ENCODE data around the gene IGFBP7.

IGFBP7 gene

GRCh38 chr4:57042711-57043169 is 67.4 kb downstream of the IGFBP7 start:
- H3K4me3 ChIP-seq (ENCODE audit: low read depth, low read length), result no peak overlapping the region
- DNase-seq (ENCODE audit: low read depth, low spot score), result peak; percentile 68
- in situ Hi-C loops (cut with HindIII; ENCODE audit: low sequenced_read_pairs), result no loop called here
- TF ChIP-seq, protein P1, sequence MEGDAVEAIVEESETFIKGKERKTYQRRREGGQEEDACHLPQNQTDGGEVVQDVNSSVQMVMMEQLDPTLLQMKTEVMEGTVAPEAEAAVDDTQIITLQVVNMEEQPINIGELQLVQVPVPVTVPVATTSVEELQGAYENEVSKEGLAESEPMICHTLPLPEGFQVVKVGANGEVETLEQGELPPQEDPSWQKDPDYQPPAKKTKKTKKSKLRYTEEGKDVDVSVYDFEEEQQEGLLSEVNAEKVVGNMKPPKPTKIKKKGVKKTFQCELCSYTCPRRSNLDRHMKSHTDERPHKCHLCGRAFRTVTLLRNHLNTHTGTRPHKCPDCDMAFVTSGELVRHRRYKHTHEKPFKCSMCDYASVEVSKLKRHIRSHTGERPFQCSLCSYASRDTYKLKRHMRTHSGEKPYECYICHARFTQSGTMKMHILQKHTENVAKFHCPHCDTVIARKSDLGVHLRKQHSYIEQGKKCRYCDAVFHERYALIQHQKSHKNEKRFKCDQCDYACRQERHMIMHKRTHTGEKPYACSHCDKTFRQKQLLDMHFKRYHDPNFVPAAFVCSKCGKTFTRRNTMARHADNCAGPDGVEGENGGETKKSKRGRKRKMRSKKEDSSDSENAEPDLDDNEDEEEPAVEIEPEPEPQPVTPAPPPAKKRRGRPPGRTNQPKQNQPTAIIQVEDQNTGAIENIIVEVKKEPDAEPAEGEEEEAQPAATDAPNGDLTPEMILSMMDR (IDR thresholded peaks at IDR 0.05; ENCODE audit: low read depth, low read length), result no peak

GRCh38 chr4:57041020-57041419 is 69.2 kb downstream of the IGFBP7 start:
- H3K4me3 ChIP-seq (ENCODE audit: low read depth, low read length), result no peak overlapping the region
- TF ChIP-seq, protein P1 (IDR thresholded peaks at IDR 0.05; ENCODE audit: low read depth, low read length), result no peak
- DNase-seq (ENCODE audit: low read depth, low spot score), result no peak
- in situ Hi-C loops (cut with HindIII; ENCODE audit: low sequenced_read_pairs), result no loop called here

GRCh38 chr4:57040510-57040909 is 69.7 kb downstream of the IGFBP7 start:
- TF ChIP-seq, protein P1 (IDR thresholded peaks at IDR 0.05; ENCODE audit: low read depth, low read length), result no peak
- no peak overlapping the region for H3K4me3 ChIP-seq (ENCODE audit: low read depth, low read length)
- no peak for DNase-seq (ENCODE audit: low read depth, low spot score)
- in situ Hi-C loops (cut with HindIII; ENCODE audit: low sequenced_read_pairs), result no loop called here

DNA sequence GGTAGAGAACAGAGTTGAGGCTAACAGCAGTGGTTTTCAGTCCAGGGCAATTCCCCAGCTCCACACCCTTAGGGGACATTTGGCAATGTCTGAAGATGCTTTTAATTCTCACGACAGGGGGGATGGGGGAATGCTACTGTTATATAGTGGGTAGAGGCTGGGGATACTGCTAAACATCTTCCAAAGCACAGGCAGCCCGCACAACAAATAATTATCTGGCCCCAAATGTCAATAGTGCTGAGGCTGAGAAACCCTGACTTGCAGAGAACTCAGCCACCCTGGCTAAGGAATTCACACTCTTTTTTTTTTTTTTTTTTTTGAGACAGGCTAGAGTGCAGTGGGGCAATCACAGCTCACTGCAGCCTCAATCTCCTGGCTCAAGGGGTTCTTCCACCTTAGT is 70.8 kb downstream of the IGFBP7 start:
- no peak for DNase-seq (ENCODE audit: low read depth, low spot score)
- in situ Hi-C loops (cut with HindIII; ENCODE audit: low sequenced_read_pairs), result no loop called here
- TF ChIP-seq, protein P1 (IDR thresholded peaks at IDR 0.05; ENCODE audit: low read depth, low read length), result no peak
- H3K4me3 ChIP-seq (ENCODE audit: low read depth, low read length), result no peak overlapping the region

- H3K4me3 ChIP-seq (ENCODE audit: low read depth, low read length), result no peak overlapping the region
- DNase-seq (ENCODE audit: low read depth, low spot score), result peak; percentile 54
- TF ChIP-seq, protein P1 (IDR thresholded peaks at IDR 0.05; ENCODE audit: low read depth, low read length), result peak; percentile 96
- in situ Hi-C loops (cut with HindIII; ENCODE audit: low sequenced_read_pairs), result no loop called here
Measured at GRCh38 chr4:57037982-57038604, 72.1 kb downstream of the IGFBP7 start.

DNA sequence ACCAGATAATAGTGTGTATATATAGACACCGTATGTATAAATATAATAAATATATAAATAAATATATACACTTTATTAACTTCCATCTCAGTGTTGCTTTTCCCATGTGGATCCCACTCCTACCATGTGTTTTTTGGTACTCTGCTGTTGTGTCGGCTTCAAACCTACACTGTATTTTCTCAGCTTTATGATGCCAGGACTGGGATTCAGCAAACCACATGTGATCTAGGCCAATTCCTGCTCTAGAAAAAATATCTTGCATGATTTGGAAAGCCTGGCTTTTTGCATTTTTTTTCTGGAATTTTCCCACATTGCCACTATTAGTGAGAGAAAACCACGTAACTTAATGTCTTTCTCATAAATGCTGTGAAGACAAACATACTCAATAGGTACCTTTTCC is 75.7 kb downstream of the IGFBP7 start:
- no peak for DNase-seq (ENCODE audit: low read depth, low spot score)

More for the DNA sequence above, 75.7 kb downstream of the IGFBP7 start:
- H3K4me3 ChIP-seq (ENCODE audit: low read depth, low read length), result no peak overlapping the region
- in situ Hi-C loops (cut with HindIII; ENCODE audit: low sequenced_read_pairs), result no loop called here
- TF ChIP-seq, protein P1 (IDR thresholded peaks at IDR 0.05; ENCODE audit: low read depth, low read length), result no peak

Measured in astrocyte of the spinal cord (primary cell).